Measurements from ENCODE around the gene CDH11. TPM values are rescaled to one million over a fixed set of nuclear protein-coding genes. Genes with fewer than 3 reads are reported as not detected.

The CDH11 gene
- total RNA-seq, 1 donor from 2014 or later, result not detected

GRCh38 chr16:64925166-64925565, 196.7 kb downstream of the CDH11 start:
- Mint-ChIP-seq H3K27ac (no peak overlapping the region), H3K27me3 (ENCODE audit: insufficient read depth) (no peaks in the 10 kb centered on the region), H3K4me1 (ENCODE audit: low read depth) (no peaks in the 10 kb centered on the region), H3K36me3 (ENCODE audit: low read depth) (no peaks in the 10 kb centered on the region), H3K4me3 (no peak overlapping the region), H3K9me3 (peaks cover 18% of the 10 kb centered on the region)
- DNase-seq (ENCODE audit: low spot score), result no peak
- intact Hi-C loops (cut with micrococcal nuclease), result no loop called here

GRCh38 chr16:64924086-64924485, 197.8 kb downstream of the CDH11 start:
- Mint-ChIP-seq H3K36me3 (ENCODE audit: low read depth) (no peaks in the 10 kb centered on the region), H3K4me1 (ENCODE audit: low read depth) (no peaks in the 10 kb centered on the region), H3K4me3 (no peak overlapping the region), H3K9me3 (peaks cover 14% of the 10 kb centered on the region), H3K27ac (no peak overlapping the region), H3K27me3 (ENCODE audit: insufficient read depth) (no peaks in the 10 kb centered on the region)
- intact Hi-C loops (cut with micrococcal nuclease), result no loop called here
- no peak for DNase-seq (ENCODE audit: low spot score)

GRCh38 chr16:64919929-64920607, 201.8 kb downstream of the CDH11 start:
- H3K4me3 Mint-ChIP-seq, result no peak overlapping the region
- no peaks in the 10 kb centered on the region for H3K4me1 Mint-ChIP-seq (ENCODE audit: low read depth)
- DNase-seq (ENCODE audit: low spot score), result no peak
- no peaks in the 10 kb centered on the region for H3K36me3 Mint-ChIP-seq (ENCODE audit: low read depth)
- peaks cover 6% of the 10 kb centered on the region for H3K9me3 Mint-ChIP-seq
- intact Hi-C loops (cut with micrococcal nuclease), result no loop called here
- H3K27me3 Mint-ChIP-seq (ENCODE audit: insufficient read depth), result no peaks in the 10 kb centered on the region
- H3K27ac Mint-ChIP-seq, result no peak overlapping the region

- H3K9me3 Mint-ChIP-seq, result peaks cover 6% of the 10 kb centered on the region
- H3K4me1 Mint-ChIP-seq (ENCODE audit: low read depth), result no peaks in the 10 kb centered on the region
- no peak overlapping the region for H3K27ac Mint-ChIP-seq
- no peaks in the 10 kb centered on the region for H3K36me3 Mint-ChIP-seq (ENCODE audit: low read depth)
- no peak for DNase-seq (ENCODE audit: low spot score)
- no peak overlapping the region for H3K4me3 Mint-ChIP-seq
- no peaks in the 10 kb centered on the region for H3K27me3 Mint-ChIP-seq (ENCODE audit: insufficient read depth)
- intact Hi-C loops (cut with micrococcal nuclease), result no loop called here
Observed at GRCh38 chr16:64919141-64919540, 202.7 kb downstream of the CDH11 start.

GRCh38 chr16:64916051-64916450, 205.8 kb downstream of the CDH11 start:
- Mint-ChIP-seq H3K27me3 (ENCODE audit: insufficient read depth) (no peaks in the 10 kb centered on the region), H3K36me3 (ENCODE audit: low read depth) (no peaks in the 10 kb centered on the region), H3K4me1 (ENCODE audit: low read depth) (no peaks in the 10 kb centered on the region), H3K9me3 (peaks cover 6% of the 10 kb centered on the region), H3K27ac (no peak overlapping the region), H3K4me3 (no peak overlapping the region)
- intact Hi-C loops (cut with micrococcal nuclease), result no loop called here
- DNase-seq (ENCODE audit: low spot score), result no peak

- Mint-ChIP-seq H3K4me3 (no peak overlapping the region), H3K27me3 (ENCODE audit: insufficient read depth) (no peaks in the 10 kb centered on the region), H3K9me3 (peaks cover 7% of the 10 kb centered on the region), H3K27ac (no peak overlapping the region), H3K36me3 (ENCODE audit: low read depth) (no peaks in the 10 kb centered on the region), H3K4me1 (ENCODE audit: low read depth) (no peaks in the 10 kb centered on the region)
- DNase-seq (ENCODE audit: low spot score), result no peak
- intact Hi-C loops (cut with micrococcal nuclease), result no loop called here
Observed at GRCh38 chr16:64910356-64910755, 211.5 kb downstream of the CDH11 start.

GRCh38 chr16:64907844-64908243, 214.0 kb downstream of the CDH11 start:
- H3K36me3 Mint-ChIP-seq (ENCODE audit: low read depth), result no peaks in the 10 kb centered on the region
- H3K4me1 Mint-ChIP-seq (ENCODE audit: low read depth), result no peaks in the 10 kb centered on the region
- peaks cover 11% of the 10 kb centered on the region for H3K9me3 Mint-ChIP-seq
- no peaks in the 10 kb centered on the region for H3K27me3 Mint-ChIP-seq (ENCODE audit: insufficient read depth)
- intact Hi-C loops (cut with micrococcal nuclease), result no loop called here
- no peak for DNase-seq (ENCODE audit: low spot score)
- no peak overlapping the region for H3K27ac Mint-ChIP-seq
- H3K4me3 Mint-ChIP-seq, result no peak overlapping the region

GRCh38 chr16:64903770-64904169, 218.1 kb downstream of the CDH11 start:
- H3K4me1 Mint-ChIP-seq (ENCODE audit: low read depth), result no peaks in the 10 kb centered on the region
- H3K36me3 Mint-ChIP-seq (ENCODE audit: low read depth), result no peaks in the 10 kb centered on the region
- intact Hi-C loops (cut with micrococcal nuclease), result no loop called here
- peaks cover 11% of the 10 kb centered on the region for H3K9me3 Mint-ChIP-seq
- H3K27ac Mint-ChIP-seq, result no peak overlapping the region
- DNase-seq (ENCODE audit: low spot score), result no peak
- H3K4me3 Mint-ChIP-seq, result no peak overlapping the region
- no peaks in the 10 kb centered on the region for H3K27me3 Mint-ChIP-seq (ENCODE audit: insufficient read depth)

GRCh38 chr16:64900517-64900916, 221.3 kb downstream of the CDH11 start:
- H3K27ac Mint-ChIP-seq, result no peak overlapping the region
- intact Hi-C loops (cut with micrococcal nuclease), result no loop called here

GRCh38 chr16:64900019-64900418, 221.8 kb downstream of the CDH11 start:
- Mint-ChIP-seq H3K27me3 (ENCODE audit: insufficient read depth) (no peaks in the 10 kb centered on the region), H3K4me3 (no peak overlapping the region), H3K36me3 (ENCODE audit: low read depth) (no peaks in the 10 kb centered on the region), H3K27ac (no peak overlapping the region), H3K9me3 (peaks cover 17% of the 10 kb centered on the region), H3K4me1 (ENCODE audit: low read depth) (no peaks in the 10 kb centered on the region)
- no peak for DNase-seq (ENCODE audit: low spot score)
- intact Hi-C loops (cut with micrococcal nuclease), result no loop called here

More at GRCh38 chr16:64900517-64900916, 221.3 kb downstream of the CDH11 start:
- Mint-ChIP-seq H3K27me3 (ENCODE audit: insufficient read depth) (no peaks in the 10 kb centered on the region), H3K4me3 (no peak overlapping the region), H3K36me3 (ENCODE audit: low read depth) (no peaks in the 10 kb centered on the region), H3K9me3 (peaks cover 15% of the 10 kb centered on the region), H3K4me1 (ENCODE audit: low read depth) (no peaks in the 10 kb centered on the region)
- DNase-seq (ENCODE audit: low spot score), result no peak

GRCh38 chr16:64898159-64898558, 223.7 kb downstream of the CDH11 start:
- DNase-seq (ENCODE audit: low spot score), result no peak
- H3K36me3 Mint-ChIP-seq (ENCODE audit: low read depth), result no peaks in the 10 kb centered on the region
- H3K27ac Mint-ChIP-seq, result no peak overlapping the region
- H3K9me3 Mint-ChIP-seq, result peaks cover 28% of the 10 kb centered on the region
- intact Hi-C loops (cut with micrococcal nuclease), result no loop called here
- no peaks in the 10 kb centered on the region for H3K27me3 Mint-ChIP-seq (ENCODE audit: insufficient read depth)
- H3K4me1 Mint-ChIP-seq (ENCODE audit: low read depth), result no peaks in the 10 kb centered on the region
- H3K4me3 Mint-ChIP-seq, result no peak overlapping the region

Measured in activated T-helper 1 cell treated with anti-CD3 and anti-CD28 coated beads, Interleukin-12 subunit alpha, Interleukin-12 subunit beta, Interleukin-2, Interleukin-4 antibody, amounts not matched to agents 30 ng/mL and 10 ng/mL and 1 ng/mL, durations not matched to agents 14 hours and 24 hours and 36 hours (primary cell).